SU-DHL-6 (cell line): ENCODE measurements around the gene CCDC40.

Experiments
- H2AFZ ChIP-seq: fragments of 200-600 bp; sonication (generic); 2 replicates; pipeline ENCODE4 v1.6.1; 2014; ENCODE audit warnings: low read depth, mild to moderate bottlenecking, moderate library complexity, mixed read lengths, antibody characterized with exemption, low read length; ENCODE audit not compliant: severe bottlenecking
- H3F3A ChIP-seq: fragments of 200-600 bp; shearing (Covaris generic); 2 replicates; pipeline ENCODE4 v1.6.0; 2016; ENCODE audit warnings: antibody characterized with exemption, mild to moderate bottlenecking; ENCODE audit not compliant: insufficient read depth
- H3K27ac ChIP-seq: fragments of 200-600 bp; sonication (generic); 2 replicates; pipeline ENCODE4 v1.5.1; 2016; ENCODE audit warnings: low read depth, mild to moderate bottlenecking, low read length, moderate library complexity, mixed read lengths
- H3K27me3 ChIP-seq: fragments of 200-600 bp; sonication (generic), shearing (Covaris generic); 2 replicates; pipeline ENCODE4 v1.6.0; 2014; ENCODE audit warnings: mild to moderate bottlenecking, low read length
- H3K36me3 ChIP-seq: fragments of 200-600 bp; sonication (generic); 2 replicates; pipeline ENCODE4 v1.6.1; 2014; ENCODE audit warnings: mild to moderate bottlenecking, low read length, mixed read lengths
- H3K4me2 ChIP-seq: fragments of 300-600, 200-600 bp; shearing (Covaris generic), sonication (generic); 2 replicates; pipeline ENCODE4 v1.6.0; 2014; ENCODE audit warnings: low read length, low read depth, mild to moderate bottlenecking; ENCODE audit not compliant: poor library complexity, severe bottlenecking
- H3K4me3 ChIP-seq: fragments of 200-600 bp; sonication (generic); 2 replicates; pipeline ENCODE4 v1.5.1; 2014; ENCODE audit warnings: antibody characterized with exemption, low read length, mild to moderate bottlenecking, mixed read lengths; ENCODE audit not compliant: insufficient read depth, poor library complexity, severe bottlenecking
- H3K79me2 ChIP-seq: fragments of 200-600 bp; sonication (generic); 2 replicates; pipeline ENCODE4 v1.6.1; 2014; ENCODE audit warnings: mild to moderate bottlenecking, low read length, moderate library complexity; ENCODE audit not compliant: insufficient read depth
- H3K9ac ChIP-seq: fragments of 200-600 bp; sonication (generic); 2 replicates; pipeline ENCODE4 v1.7.0; 2014; ENCODE audit warnings: mild to moderate bottlenecking, low read length
- H3K9me2 ChIP-seq: fragments of 200-600 bp; sonication (generic); replicated peaks from 2 replicates; pipeline ENCODE4 v1.6.1; 2014; ENCODE audit warnings: low read length; ENCODE audit not compliant: insufficient read depth
- H3K9me3 ChIP-seq: fragments of 200-600 bp; sonication (generic); 2 replicates; pipeline ENCODE4 v1.6.1; 2014; ENCODE audit warnings: low read length, mixed read lengths; ENCODE audit not compliant: insufficient read depth
- H4K20me1 ChIP-seq: fragments of 200-600 bp; sonication (generic); 2 replicates; pipeline ENCODE4 v1.6.1; 2014; ENCODE audit warnings: low read depth, mild to moderate bottlenecking, antibody characterized with exemption, low read length, moderate library complexity, mixed read lengths
- CTCF ChIP-seq: fragments of 200-600 bp; sonication (generic); IDR thresholded peaks from one replicate; pipeline ENCODE4 v1.5.1; 2017; ENCODE audit warnings: antibody characterized with exemption, mild to moderate bottlenecking, low read length, moderate library complexity; ENCODE audit not compliant: insufficient read depth, poor library complexity, severe bottlenecking
- EZH2phosphoT487 ChIP-seq: fragments of 200-600 bp; sonication (generic), shearing (Covaris generic); conservative IDR thresholded peaks from 2 replicates; pipeline ENCODE4 v1.6.1; 2018; ENCODE audit warnings: mild to moderate bottlenecking, antibody characterized with exemption, low read length, moderate library complexity, mixed read lengths

CCDC40 gene

DNA sequence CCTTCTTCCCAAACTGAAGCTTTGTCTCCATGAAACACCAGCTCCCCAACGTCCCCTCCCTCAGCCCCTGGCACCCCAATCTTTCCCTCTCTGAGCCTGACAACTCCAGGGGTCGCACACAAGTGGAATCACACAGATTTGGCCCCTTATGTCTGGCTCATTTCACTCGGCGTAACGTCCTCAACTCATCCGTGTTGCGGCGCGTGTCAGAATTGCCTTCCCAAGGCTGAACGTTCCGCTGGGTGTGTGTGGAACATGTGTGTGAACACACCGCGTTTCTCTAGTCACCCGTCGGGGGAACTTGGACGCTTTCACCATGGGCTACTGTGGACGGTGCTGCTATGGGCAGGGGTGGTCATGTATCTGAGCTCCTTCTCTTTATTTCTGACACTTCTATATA, 45.7 kb upstream of the CCDC40 start:
- no peaks in the 10 kb centered on the region for H3F3A ChIP-seq
- H3K9me3 ChIP-seq: no peaks in the 10 kb centered on the region
- no peak overlapping the region for H3K4me2 ChIP-seq
- no peak for TF ChIP-seq EZH2phosphoT487
- no peak for TF ChIP-seq CTCF
- no peaks in the 10 kb centered on the region for H3K36me3 ChIP-seq
- H4K20me1 ChIP-seq: no peaks in the 10 kb centered on the region
- H3K4me3 ChIP-seq: no peak overlapping the region
- H2AFZ ChIP-seq: no peak overlapping the region
- H3K27ac ChIP-seq: no peak overlapping the region
- H3K9me2 ChIP-seq: no peaks in the 10 kb centered on the region
- no peaks in the 10 kb centered on the region for H3K27me3 ChIP-seq
- no peak overlapping the region for H3K9ac ChIP-seq
- no peaks in the 10 kb centered on the region for H3K79me2 ChIP-seq

GRCh38 chr17:79991140-79991923, 45.1 kb upstream of the CCDC40 start:
- no peaks in the 10 kb centered on the region for H4K20me1 ChIP-seq
- no peak overlapping the region for H2AFZ ChIP-seq
- no peak overlapping the region for H3K4me2 ChIP-seq
- no peaks in the 10 kb centered on the region for H3K79me2 ChIP-seq
- TF ChIP-seq CTCF: no peak
- no peak for TF ChIP-seq EZH2phosphoT487
- H3K9ac ChIP-seq: no peak overlapping the region
- H3F3A ChIP-seq: no peaks in the 10 kb centered on the region
- H3K27ac ChIP-seq: no peak overlapping the region
- H3K27me3 ChIP-seq: no peaks in the 10 kb centered on the region
- H3K36me3 ChIP-seq: no peaks in the 10 kb centered on the region
- no peaks in the 10 kb centered on the region for H3K9me2 ChIP-seq
- no peak overlapping the region for H3K4me3 ChIP-seq
- H3K9me3 ChIP-seq: no peaks in the 10 kb centered on the region

- Histone ChIP-seq H3K36me3 (no peaks in the 10 kb centered on the region), H3K27me3 (no peaks in the 10 kb centered on the region), H3K9me2 (no peaks in the 10 kb centered on the region), H3K79me2 (no peaks in the 10 kb centered on the region), H2AFZ (no peak overlapping the region), H3K9ac (no peak overlapping the region), H3F3A (no peaks in the 10 kb centered on the region), H3K4me2 (no peak overlapping the region), H3K27ac (no peak overlapping the region), H4K20me1 (no peaks in the 10 kb centered on the region), H3K9me3 (no peaks in the 10 kb centered on the region), H3K4me3 (no peak overlapping the region)
- TF ChIP-seq EZH2phosphoT487: no peak
- no peak for TF ChIP-seq CTCF
Observed at GRCh38 chr17:79991924-79992648, 44.4 kb upstream of the CCDC40 start.
